Mesodermal cell (in vitro differentiated cells): ENCODE measurements around the gene SMIM3. TPM values are rescaled to one million over a fixed set of nuclear protein-coding genes. Genes with fewer than 3 reads are reported as not detected.
"Not testable (repeated sequence)": the region's sequence is repeated elsewhere in the genome, so short reads cannot be mapped to it uniquely, and the experiment has no call there.

Experiments
- H3K27ac ChIP-seq: 2 replicates; pipeline ENCODE4 v1.7.0; 2013; ENCODE audit warnings: mild to moderate bottlenecking, low read depth, low read length, moderate library complexity; ENCODE audit not compliant: severe bottlenecking
- H3K36me3 ChIP-seq: 2 replicates; pipeline ENCODE4 v1.7.1; 2013; ENCODE audit warnings: mild to moderate bottlenecking, low read length, moderate library complexity; ENCODE audit not compliant: control insufficient read depth, insufficient read depth
- H3K4me1 ChIP-seq: one replicate; pipeline ENCODE4 v1.7.1; 2013; ENCODE audit warnings: mild to moderate bottlenecking, low read length; ENCODE audit not compliant: insufficient read depth, control insufficient read depth, poor library complexity, severe bottlenecking
- H3K4me3 ChIP-seq: 2 replicates; pipeline ENCODE4 v1.7.0; 2013; ENCODE audit warnings: low read length, control low read depth, mild to moderate bottlenecking; ENCODE audit not compliant: insufficient read depth, poor library complexity, severe bottlenecking; ENCODE audit errors: extremely low read depth
- H3K9me3 ChIP-seq: 2 replicates; pipeline ENCODE4 v1.7.1; 2013; ENCODE audit warnings: mild to moderate bottlenecking, low read length, moderate library complexity; ENCODE audit not compliant: control insufficient read depth
- WGBS, 2 experiments: methylation state at CpG; one replicate each; pipeline ENCODE4 v1.1.5; 2013; ENCODE audit warnings: missing lambda C conversion rate in 2 of 2; ENCODE audit not compliant: insufficient coverage in 2 of 2; 5-methylcytosine and 5-hydroxymethylcytosine counted together
- polyA plus RNA-seq, 2 experiments: library from polyadenylated mRNA; stranded (reverse); fragments of 50-300 nt; gene quantifications; one replicate each; pipeline ENCODE4 v1.2.3, GENCODE V29; 2013

Gene SMIM3, protein sequence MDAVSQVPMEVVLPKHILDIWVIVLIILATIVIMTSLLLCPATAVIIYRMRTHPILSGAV
- polyA plus RNA-seq (2013, experiment 1 of 2), result 15.9 TPM
- polyA plus RNA-seq (2013, experiment 2 of 2), result 17.1 TPM

DNA sequence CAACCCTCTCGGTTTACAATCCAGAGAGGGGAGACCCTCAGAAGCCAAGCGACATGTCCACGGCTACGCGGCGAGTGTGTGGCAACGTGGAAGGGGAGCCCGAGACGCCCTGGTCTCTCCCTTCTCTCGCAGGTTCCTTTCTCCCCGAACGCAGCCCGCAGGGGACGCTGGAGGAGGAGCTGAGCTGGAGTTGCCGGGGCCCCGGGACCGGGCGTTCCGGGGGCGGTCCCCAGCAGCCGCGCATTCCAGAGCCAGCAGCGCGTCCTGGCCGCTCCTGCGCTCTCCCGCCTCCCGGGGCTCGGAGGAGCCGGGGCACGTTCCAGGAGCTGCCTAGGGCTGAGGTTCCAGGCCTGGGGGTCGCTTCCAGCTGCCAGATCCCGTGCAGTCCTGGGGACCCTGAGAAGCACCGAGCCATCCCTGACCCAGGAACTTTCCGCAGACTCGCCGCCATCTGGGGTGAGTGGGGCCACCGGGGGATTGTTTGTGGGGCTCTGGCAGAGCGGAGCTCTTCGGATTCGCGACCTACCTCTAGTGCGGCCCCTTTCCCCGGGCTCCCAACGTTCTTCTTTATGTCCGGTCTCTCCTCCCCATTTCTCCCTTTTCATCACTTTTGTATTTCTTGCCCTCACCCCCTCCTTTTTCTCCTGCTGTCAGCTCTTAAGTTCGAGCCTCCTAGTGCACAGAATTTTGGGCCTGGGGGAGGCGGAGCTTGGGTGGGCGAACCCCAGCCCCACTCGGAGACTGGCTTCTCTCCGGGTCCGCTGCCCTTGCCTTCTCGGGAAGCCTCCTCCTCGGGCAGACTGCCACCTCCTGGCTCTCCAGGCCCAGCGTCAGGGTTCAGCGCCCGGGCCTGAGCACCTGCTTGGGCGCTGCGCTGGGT, at the start of gene SMIM3:
Gene SMIM3 (plus strand): TSS at position 241 of the 880 bp plus-strand sequence. CDS start 16,684 bp downstream, outside the sequence.
- 0 to 3% methylated on average over 34 to 38 of the region's 59 CpGs for WGBS, 2 experiments
- H3K27ac ChIP-seq, result peak within 1 kb of the TSS; percentile 55
- peaks cover 23% of the 10 kb centered on the region for H3K4me1 ChIP-seq
- H3K36me3 ChIP-seq, result no peaks in the 10 kb centered on the region
- peak within 1 kb of the TSS; percentile 56 for H3K4me3 ChIP-seq
- H3K9me3 ChIP-seq, result no peaks in the 10 kb centered on the region

DNA sequence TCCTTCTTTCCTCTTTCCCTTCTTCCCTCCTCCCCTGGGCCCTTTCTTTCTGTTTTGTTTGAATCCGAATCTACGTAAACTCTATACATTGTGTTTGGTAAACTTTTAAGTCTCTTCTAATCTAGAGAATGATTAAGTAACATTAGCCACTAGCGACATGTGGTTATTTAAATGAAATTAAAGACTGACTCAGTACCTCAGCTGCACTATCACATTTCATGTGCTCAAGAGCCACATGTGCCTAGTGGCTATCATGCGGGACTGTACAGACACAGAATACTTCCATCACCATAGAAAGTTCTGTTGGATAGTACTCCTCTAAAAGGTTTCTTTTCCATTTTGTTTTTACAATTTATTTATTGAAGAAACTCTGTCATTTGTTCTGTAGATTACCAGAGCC, 48.7 kb upstream of the SMIM3 start:
- H3K4me1 ChIP-seq, result no peaks in the 10 kb centered on the region
- 100% methylated on average over 1 of the region's 4 CpGs; no CpG with 5 or more reads in 1 of the 2 experiments for WGBS, 2 experiments
- H3K4me3 ChIP-seq, result no peak overlapping the region
- H3K27ac ChIP-seq, result no peak overlapping the region
- H3K9me3 ChIP-seq, result no peaks in the 10 kb centered on the region
- H3K36me3 ChIP-seq, result peaks cover 65% of the 10 kb centered on the region

DNA sequence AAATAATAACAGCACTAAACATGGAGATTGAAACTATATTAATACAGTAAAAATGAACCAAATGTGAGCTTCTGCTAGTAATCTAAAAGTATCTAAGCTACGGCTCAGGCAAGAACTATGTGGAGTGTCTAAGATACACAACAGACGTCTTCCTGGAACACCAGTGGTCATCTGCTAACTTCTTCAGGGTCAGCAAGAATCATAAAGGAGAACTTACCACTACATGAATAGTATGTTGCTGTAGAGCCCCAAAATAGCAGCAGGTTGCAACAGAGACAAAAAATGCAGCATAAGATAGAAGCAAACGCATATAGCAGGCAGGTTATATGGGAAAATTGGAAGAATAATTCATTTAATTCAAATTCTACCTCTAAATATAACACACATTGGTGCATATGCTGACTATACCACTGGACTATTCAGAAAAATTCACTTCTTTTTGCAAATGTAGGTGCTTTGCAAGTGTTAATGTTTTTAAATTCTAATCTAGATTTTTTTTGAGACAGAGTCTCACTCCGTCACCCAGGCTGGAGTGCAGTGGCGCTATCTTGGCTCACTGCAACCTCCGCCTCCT, 46.8 kb upstream of the SMIM3 start:
- H3K36me3 ChIP-seq, result peaks cover 65% of the 10 kb centered on the region
- no peaks in the 10 kb centered on the region for H3K4me1 ChIP-seq
- WGBS, 2 experiments, result 93% methylated on average over 3 to 5 of the region's 6 CpGs
- H3K9me3 ChIP-seq, result no peaks in the 10 kb centered on the region
- H3K27ac ChIP-seq, result no peak overlapping the region
- H3K4me3 ChIP-seq, result no peak overlapping the region

DNA sequence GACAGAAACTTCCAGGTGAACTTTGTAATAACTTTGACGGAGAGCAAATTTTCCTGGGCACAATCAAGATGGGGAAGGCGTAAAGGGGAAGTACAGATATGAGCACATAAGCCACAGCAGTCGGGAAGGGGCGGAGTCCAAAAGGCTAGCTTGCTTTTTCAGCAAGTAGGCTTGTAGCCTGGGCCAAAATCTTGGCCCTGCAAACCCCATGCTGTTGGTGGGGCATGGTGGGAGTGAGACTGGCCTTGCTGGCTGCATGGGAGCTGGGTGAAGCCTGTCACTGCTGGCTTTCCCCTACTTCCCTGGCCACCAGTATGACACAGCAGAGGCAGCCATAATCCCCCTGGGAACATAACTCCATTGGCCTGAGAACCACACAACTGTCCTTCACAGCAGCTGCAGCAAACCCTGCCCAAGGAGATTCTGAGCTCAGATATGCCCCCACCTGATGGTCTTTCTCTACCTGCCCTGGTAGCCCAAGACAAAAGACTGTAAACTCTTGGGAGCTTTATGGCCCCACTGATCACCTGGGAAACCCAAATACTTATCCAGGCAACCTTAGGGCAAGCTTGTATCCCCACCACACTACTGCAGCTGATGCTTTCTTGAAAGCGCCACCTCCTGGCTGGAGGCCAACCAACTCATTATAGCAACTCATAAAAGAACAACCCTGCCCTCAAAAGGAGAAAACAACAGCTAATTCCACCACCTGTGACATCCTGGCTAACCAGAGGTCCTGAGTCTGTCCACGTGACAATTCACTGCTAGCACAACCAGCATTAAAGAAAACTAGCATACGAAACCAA, 43.8 kb upstream of the SMIM3 start:
- WGBS, 2 experiments, result 86 to 88% methylated on average over 6 of the region's 7 CpGs
- H3K27ac ChIP-seq, result no peak overlapping the region

DNA sequence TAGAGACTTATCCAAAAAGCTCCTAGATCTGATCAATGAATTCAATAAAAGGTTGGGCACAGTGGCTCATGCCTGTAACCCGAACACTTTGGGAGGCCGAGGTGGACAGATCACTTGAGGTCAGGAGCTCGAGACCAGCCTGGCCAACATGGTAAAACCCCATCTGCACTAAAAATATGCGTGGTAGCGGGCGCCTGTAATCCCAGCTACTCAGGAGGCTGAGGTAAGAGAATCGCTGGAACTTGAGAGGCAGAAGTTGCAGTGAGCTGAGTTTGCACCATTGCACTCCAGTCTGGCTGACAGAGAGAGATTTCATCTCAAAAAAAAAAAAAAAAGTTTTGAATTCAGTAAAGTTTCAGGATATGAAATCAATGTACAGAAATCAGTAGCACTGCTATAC, 39.7 kb upstream of the SMIM3 start:
- Histone ChIP-seq H3K4me1 (no peaks in the 10 kb centered on the region), H3K4me3 (no peak overlapping the region), H3K27ac (no peak overlapping the region), H3K36me3 (peaks cover 56% of the 10 kb centered on the region), H3K9me3 (no peaks in the 10 kb centered on the region)
- WGBS, 2 experiments, result 96 to 99% methylated on average over 7 of the region's 7 CpGs

More for the DNA sequence above, 43.8 kb upstream of the SMIM3 start:
- Histone ChIP-seq H3K4me3 (no peak overlapping the region), H3K9me3 (no peaks in the 10 kb centered on the region), H3K36me3 (peaks cover 73% of the 10 kb centered on the region), H3K4me1 (no peaks in the 10 kb centered on the region)

DNA sequence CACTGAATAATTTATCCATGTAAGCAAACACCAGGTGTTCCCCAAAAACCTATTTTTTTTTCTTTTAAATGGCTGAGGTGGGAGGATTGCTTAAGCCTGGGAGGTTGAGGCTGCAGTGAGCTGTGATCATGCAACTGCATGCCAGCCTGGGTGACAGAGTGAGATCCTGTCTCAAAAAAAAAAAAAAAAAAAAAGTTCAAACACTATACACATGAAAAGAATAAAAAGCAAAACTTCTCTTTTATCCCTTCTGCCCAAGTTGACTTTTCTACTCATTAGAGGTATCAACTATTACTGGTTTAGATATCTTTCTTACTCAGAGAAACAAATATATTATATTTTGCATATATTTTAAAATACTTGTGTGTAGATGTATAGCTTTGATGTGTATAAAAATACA, 37.6 kb upstream of the SMIM3 start:
- Histone ChIP-seq H3K27ac (no peak overlapping the region), H3K36me3 (peaks cover 43% of the 10 kb centered on the region), H3K9me3 (no peaks in the 10 kb centered on the region), H3K4me1 (no peaks in the 10 kb centered on the region), H3K4me3 (no peak overlapping the region)

DNA sequence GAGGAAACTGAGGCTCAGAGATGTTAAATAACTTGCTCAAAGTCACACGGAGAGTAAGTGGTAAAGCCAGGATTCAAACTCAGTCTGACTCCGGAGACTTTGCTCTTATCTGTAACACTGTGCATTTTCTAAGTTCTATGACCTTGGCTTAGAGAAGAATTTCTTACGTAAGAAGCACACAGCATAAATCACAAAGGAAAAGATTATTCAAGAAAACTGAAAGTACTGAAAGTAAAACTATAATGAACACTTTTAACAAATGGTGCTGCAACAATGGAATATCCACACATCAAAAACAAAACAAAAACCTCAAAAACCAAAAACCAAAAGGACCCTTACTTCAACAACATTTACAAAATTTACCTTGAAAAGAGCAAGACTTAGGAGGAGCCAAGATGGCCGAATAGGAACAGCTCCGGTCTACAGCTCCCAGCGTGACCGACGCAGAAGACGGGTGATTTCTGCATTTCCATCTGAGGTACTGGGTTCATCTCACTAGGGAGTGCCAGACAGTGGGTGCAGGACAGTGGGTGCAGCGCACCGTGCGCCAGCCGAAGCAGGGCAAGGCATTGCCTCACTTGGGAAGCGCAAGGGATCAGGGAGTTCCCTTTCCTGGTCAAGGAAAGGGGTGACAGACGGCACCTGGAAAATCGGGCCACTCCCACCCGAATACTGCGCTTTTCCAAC, 36.0 kb upstream of the SMIM3 start:
- not testable (repeated sequence) for H3K27ac ChIP-seq
- 100% methylated on average over 2 to 6 of the region's 18 CpGs for WGBS, 2 experiments

DNA sequence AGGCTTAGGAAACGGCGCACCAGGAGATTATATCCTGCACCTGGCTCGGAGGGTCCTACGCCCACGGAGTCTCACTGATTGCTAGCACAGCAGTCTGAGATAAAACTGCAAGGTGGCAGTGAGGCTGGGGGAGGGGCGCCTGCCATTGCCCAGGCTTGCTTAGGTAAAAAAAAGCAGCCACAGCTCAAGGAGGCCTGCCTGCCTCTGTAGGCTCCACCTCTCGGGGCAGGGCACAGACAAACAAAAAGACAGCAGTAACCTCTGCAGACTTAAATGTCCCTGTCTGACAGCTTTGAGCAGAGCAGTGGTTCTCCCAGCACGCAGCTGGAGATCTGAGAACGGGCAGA, 35.4 kb upstream of the SMIM3 start:
- H3K27ac ChIP-seq, H3K4me3 ChIP-seq, H3K9me3 ChIP-seq, H3K4me1 ChIP-seq: not testable (repeated sequence)
- H3K36me3 ChIP-seq, result peaks cover 30% of the 10 kb centered on the region
- 90 to 96% methylated on average over 3 to 7 of the region's 9 CpGs for WGBS, 2 experiments

More for the DNA sequence above, 36.0 kb upstream of the SMIM3 start:
- peaks cover 31% of the 10 kb centered on the region for H3K36me3 ChIP-seq
- not testable (repeated sequence) for H3K4me1 ChIP-seq, H3K9me3 ChIP-seq, H3K4me3 ChIP-seq

DNA sequence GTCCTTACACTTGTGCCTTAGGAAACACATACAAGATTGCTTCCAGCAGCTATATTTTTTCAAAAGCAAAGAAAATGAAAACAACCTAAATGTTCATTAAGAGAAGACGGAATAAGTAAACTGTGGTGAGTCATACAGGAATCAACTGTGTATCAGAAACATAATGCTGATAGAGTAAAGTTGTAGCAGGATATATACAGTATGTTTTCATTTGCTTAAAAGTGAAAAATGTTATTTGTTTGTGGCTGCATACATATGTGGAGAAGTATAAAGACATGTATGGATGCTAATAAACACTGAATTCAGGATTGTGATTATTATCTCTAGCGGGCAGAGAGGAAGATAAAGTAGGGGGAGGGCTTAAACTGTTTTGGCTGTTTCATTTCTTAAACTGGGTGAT, 28.1 kb upstream of the SMIM3 start:
- no peaks in the 10 kb centered on the region for H3K9me3 ChIP-seq
- no peak overlapping the region for H3K27ac ChIP-seq
- no peaks in the 10 kb centered on the region for H3K4me1 ChIP-seq
- H3K36me3 ChIP-seq, result peaks cover 49% of the 10 kb centered on the region
- H3K4me3 ChIP-seq, result no peak overlapping the region
- WGBS, 2 experiments, result 100% methylated on average over 1 of the region's 2 CpGs
